Loucy (cell line): ENCODE measurements around the gene SLC25A17.

ENCODE experiments used
- H2AFZ ChIP-seq: fragments of 200-600 bp; sonication (generic); 2 replicates; pipeline ENCODE4 v1.6.0; 2016; ENCODE audit warnings: antibody characterized with exemption, mild to moderate bottlenecking, low read length, moderate library complexity
- H3F3A ChIP-seq: fragments of 200-600 bp; 2 replicates; pipeline ENCODE4 v1.6.0; 2016; ENCODE audit warnings: antibody characterized with exemption, low read depth, mild to moderate bottlenecking
- H3K27me3 ChIP-seq: fragments of 200-600 bp; sonication (generic); 2 replicates; pipeline ENCODE4 v1.6.1; 2014; ENCODE audit warnings: low read length, mild to moderate bottlenecking; ENCODE audit not compliant: insufficient read depth, poor library complexity, severe bottlenecking
- H3K36me3 ChIP-seq: fragments of 200-600 bp; sonication (generic); 2 replicates; pipeline ENCODE4 v1.6.1; 2016; ENCODE audit warnings: low read length; ENCODE audit not compliant: insufficient read depth
- H3K4me1 ChIP-seq: fragments of 200-600 bp; sonication (generic); 2 replicates; pipeline ENCODE4 v1.5.1; 2014; ENCODE audit warnings: low read length, mild to moderate bottlenecking; ENCODE audit not compliant: insufficient read depth, poor library complexity, severe bottlenecking
- H3K4me2 ChIP-seq: fragments of 200-600 bp; sonication (generic); 2 replicates; pipeline ENCODE4 v1.6.0; 2014; ENCODE audit warnings: antibody characterized with exemption, low read length, low read depth, mild to moderate bottlenecking; ENCODE audit not compliant: poor library complexity, severe bottlenecking
- H3K4me3 ChIP-seq: fragments of 200-600 bp; sonication (generic); 2 replicates; pipeline ENCODE4 v1.5.1; 2014; ENCODE audit warnings: low read length, mild to moderate bottlenecking, mixed read lengths; ENCODE audit not compliant: poor library complexity, severe bottlenecking
- H3K79me2 ChIP-seq: fragments of 200-600 bp; sonication (generic); 2 replicates; pipeline ENCODE4 v1.6.1; 2014; ENCODE audit warnings: low read length; ENCODE audit not compliant: insufficient read depth
- H3K9ac ChIP-seq: fragments of 200-600 bp; sonication (generic); 2 replicates; pipeline ENCODE4 v1.6.0; 2014; ENCODE audit warnings: mild to moderate bottlenecking, low read depth, low read length, moderate library complexity; ENCODE audit not compliant: poor library complexity, severe bottlenecking
- H3K9me2 ChIP-seq: fragments of 200-600 bp; sonication (generic); replicated peaks from 2 replicates; pipeline ENCODE4 v1.6.1; 2016; ENCODE audit warnings: low read depth, low read length, mixed read lengths
- H3K9me3 ChIP-seq: fragments of 200-600 bp; sonication (generic); 2 replicates; pipeline ENCODE4 v1.6.1; 2014; ENCODE audit warnings: mild to moderate bottlenecking, antibody characterized with exemption, low read length, low read depth; ENCODE audit not compliant: insufficient read depth
- H4K20me1 ChIP-seq: fragments of 200-600 bp; sonication (generic); 2 replicates; pipeline ENCODE4 v1.6.0; 2014; ENCODE audit warnings: antibody characterized with exemption, low read length, mild to moderate bottlenecking; ENCODE audit not compliant: insufficient read depth, poor library complexity, severe bottlenecking
- CTCF ChIP-seq: fragments of 200-600 bp; sonication (generic); conservative IDR thresholded peaks from 2 replicates; pipeline ENCODE4 v1.5.1; 2014; ENCODE audit warnings: mild to moderate bottlenecking, antibody characterized with exemption, low read length
- EZH2phosphoT487 ChIP-seq: fragments of 200-600 bp; IDR thresholded peaks from 2 replicates; pipeline ENCODE4 v1.6.1; 2018; ENCODE audit warnings: antibody characterized with exemption, mild to moderate bottlenecking, moderate library complexity, borderline replicate concordance

The SLC25A17 gene

GRCh38 chr22:40747361-40747760 is 71.8 kb downstream of the SLC25A17 start:
- no peak overlapping the region for H3K9ac ChIP-seq
- H3K4me1 ChIP-seq: no peaks in the 10 kb centered on the region
- no peaks in the 10 kb centered on the region for H3F3A ChIP-seq
- no peaks in the 10 kb centered on the region for H3K27me3 ChIP-seq
- TF ChIP-seq EZH2phosphoT487 (no peak), CTCF (no peak)
- no peaks in the 10 kb centered on the region for H3K79me2 ChIP-seq
- peaks cover 6% of the 10 kb centered on the region; the same call in 1 of the 2 replicates for H3K9me3 ChIP-seq
- H2AFZ ChIP-seq: no peak overlapping the region
- H3K9me2 ChIP-seq: no peaks in the 10 kb centered on the region
- no peaks in the 10 kb centered on the region for H3K36me3 ChIP-seq
- no peaks in the 10 kb centered on the region for H4K20me1 ChIP-seq
- no peak overlapping the region for H3K4me3 ChIP-seq
- no peak overlapping the region for H3K4me2 ChIP-seq

- H3K4me3 ChIP-seq: no peak overlapping the region
- no peaks in the 10 kb centered on the region for H3K36me3 ChIP-seq
- no peak overlapping the region for H3K9ac ChIP-seq
- no peak overlapping the region for H3K4me2 ChIP-seq
- no peak for TF ChIP-seq EZH2phosphoT487
- no peak for TF ChIP-seq CTCF
- H4K20me1 ChIP-seq: no peaks in the 10 kb centered on the region
- no peaks in the 10 kb centered on the region for H3K9me2 ChIP-seq
- H3K27me3 ChIP-seq: no peaks in the 10 kb centered on the region
- peaks cover 6% of the 10 kb centered on the region; the same call in 1 of the 2 replicates for H3K9me3 ChIP-seq
- H3K79me2 ChIP-seq: no peaks in the 10 kb centered on the region
- no peaks in the 10 kb centered on the region for H3K4me1 ChIP-seq
- no peaks in the 10 kb centered on the region for H3F3A ChIP-seq
- H2AFZ ChIP-seq: no peak overlapping the region
These were observed 72.5 kb downstream of the SLC25A17 start for GRCh38 chr22:40746428-40747220.

- Histone ChIP-seq H3F3A (no peaks in the 10 kb centered on the region), H3K4me1 (peaks cover 11% of the 10 kb centered on the region), H3K4me3 (no peak overlapping the region), H3K27me3 (no peaks in the 10 kb centered on the region), H4K20me1 (no peaks in the 10 kb centered on the region), H3K9me3 (peaks cover 6% of the 10 kb centered on the region; the same call in 1 of the 2 replicates), H3K9me2 (no peaks in the 10 kb centered on the region), H3K79me2 (no peaks in the 10 kb centered on the region), H3K36me3 (no peaks in the 10 kb centered on the region), H3K9ac (no peak overlapping the region), H3K4me2 (no peak overlapping the region), H2AFZ (no peak overlapping the region)
- TF ChIP-seq CTCF (no peak), EZH2phosphoT487 (no peak)
These were observed 75.4 kb downstream of the SLC25A17 start for GRCh38 chr22:40743768-40744167.
